HEK293 (cell line): Measurements from ENCODE around the gene FAM3C.

Experiments used
- BCL11B ChIP-seq: fragments of 450-650 bp; formaldehyde crosslinking; IDR thresholded peaks from 2 replicates; pipeline ENCODE4 v1.5.1; 2016; ENCODE audit warnings: low read depth, missing biosample characterization, missing genetic modification characterization
- FEZF1 ChIP-seq: fragments of 450-650 bp; formaldehyde crosslinking; IDR thresholded peaks from 2 replicates; pipeline ENCODE4 v1.5.1; 2016; ENCODE audit warnings: missing biosample characterization, missing genetic modification characterization
- GLIS2 ChIP-seq: fragments of 450-650 bp; formaldehyde crosslinking; IDR thresholded peaks from 2 replicates; pipeline ENCODE4 v1.5.1; 2016; ENCODE audit warnings: missing biosample characterization, missing genetic modification characterization
- SCRT1 ChIP-seq: fragments of 450-650 bp; formaldehyde crosslinking; IDR thresholded peaks from 2 replicates; pipeline ENCODE4 v1.5.1; 2016; ENCODE audit warnings: missing biosample characterization, missing genetic modification characterization, borderline replicate concordance
- SP3 ChIP-seq: fragments of 450-650 bp; formaldehyde crosslinking; IDR thresholded peaks from 2 replicates; pipeline ENCODE4 v1.5.1; 2016; ENCODE audit warnings: missing biosample characterization, missing genetic modification characterization
- SP7 ChIP-seq: fragments of 450-650 bp; formaldehyde crosslinking; IDR thresholded peaks from 2 replicates; pipeline ENCODE4 v1.5.1; 2016; ENCODE audit warnings: missing biosample characterization, missing genetic modification characterization
- ZNF133 ChIP-seq: fragments of 450-650 bp; formaldehyde crosslinking; IDR thresholded peaks from 2 replicates; pipeline ENCODE4 v1.5.1; 2016; ENCODE audit warnings: missing biosample characterization, missing genetic modification characterization
- ZNF169 ChIP-seq: fragments of 450-650 bp; formaldehyde crosslinking; IDR thresholded peaks from 2 replicates; pipeline ENCODE4 v1.5.1; 2016; ENCODE audit warnings: missing biosample characterization, missing genetic modification characterization
- ZNF2 ChIP-seq: fragments of 450-650 bp; formaldehyde crosslinking; IDR thresholded peaks from 2 replicates; pipeline ENCODE4 v1.5.1; 2016; ENCODE audit warnings: missing biosample characterization, missing genetic modification characterization
- ZNF239 ChIP-seq: fragments of 450-650 bp; formaldehyde crosslinking; IDR thresholded peaks from 2 replicates; pipeline ENCODE4 v1.5.1; 2016; ENCODE audit warnings: missing biosample characterization, missing genetic modification characterization
- ZNF24 ChIP-seq: fragments of 450-650 bp; formaldehyde crosslinking; IDR thresholded peaks from 2 replicates; pipeline ENCODE4 v1.5.1; 2016; ENCODE audit warnings: missing biosample characterization, missing genetic modification characterization
- ZNF324 ChIP-seq: fragments of 450-650 bp; formaldehyde crosslinking; IDR thresholded peaks from 2 replicates; pipeline ENCODE4 v1.5.1; 2016; ENCODE audit warnings: missing biosample characterization, missing genetic modification characterization
- ZNF366 ChIP-seq: fragments of 450-650 bp; formaldehyde crosslinking; conservative IDR thresholded peaks from 2 replicates; pipeline ENCODE4 v1.5.1; 2016; ENCODE audit warnings: missing biosample characterization, missing genetic modification characterization
- ZNF398 ChIP-seq: fragments of 450-650 bp; formaldehyde crosslinking; IDR thresholded peaks from 2 replicates; pipeline ENCODE4 v1.5.1; 2017; ENCODE audit warnings: missing biosample characterization, missing genetic modification characterization
- ZNF416 ChIP-seq: fragments of 450-650 bp; formaldehyde crosslinking; IDR thresholded peaks from 2 replicates; pipeline ENCODE4 v1.5.1; 2016; ENCODE audit warnings: missing biosample characterization, missing genetic modification characterization
- ZNF423 ChIP-seq: fragments of 450-650 bp; formaldehyde crosslinking; IDR thresholded peaks from 2 replicates; pipeline ENCODE4 v1.5.1; 2016; ENCODE audit warnings: missing biosample characterization, missing genetic modification characterization
- ZNF449 ChIP-seq: fragments of 450-650 bp; formaldehyde crosslinking; IDR thresholded peaks from 2 replicates; pipeline ENCODE4 v1.5.1; 2017; ENCODE audit warnings: missing biosample characterization, mild to moderate bottlenecking, missing genetic modification characterization, moderate library complexity
- ZNF544 ChIP-seq: fragments of 450-650 bp; formaldehyde crosslinking; IDR thresholded peaks from 2 replicates; pipeline ENCODE4 v1.5.0; 2017; ENCODE audit warnings: missing biosample characterization, missing genetic modification characterization
- ZNF621 ChIP-seq: fragments of 450-650 bp; formaldehyde crosslinking; IDR thresholded peaks from 2 replicates; pipeline ENCODE4 v1.5.1; 2017; ENCODE audit warnings: missing biosample characterization, missing genetic modification characterization
- ZNF626 ChIP-seq: fragments of 450-650 bp; sonication (Bioruptor Pico); formaldehyde crosslinking; IDR thresholded peaks from 2 replicates; pipeline ENCODE4 v1.5.1; 2018; ENCODE audit warnings: missing biosample characterization, missing genetic modification characterization, inconsistent platforms
- ZNF677 ChIP-seq: fragments of 450-650 bp; IDR thresholded peaks from 2 replicates; pipeline ENCODE4 v1.5.0; 2018; ENCODE audit warnings: missing biosample characterization, mild to moderate bottlenecking, missing genetic modification characterization, moderate library complexity
- ZNF701 ChIP-seq: fragments of 450-650 bp; formaldehyde crosslinking; IDR thresholded peaks from 2 replicates; pipeline ENCODE4 v1.5.1; 2016; ENCODE audit warnings: missing biosample characterization, missing genetic modification characterization
- ZNF707 ChIP-seq: fragments of 450-650 bp; formaldehyde crosslinking; IDR thresholded peaks from 2 replicates; pipeline ENCODE4 v1.5.1; 2016; ENCODE audit warnings: missing biosample characterization, missing genetic modification characterization
- ZSCAN16 ChIP-seq: fragments of 450-650 bp; formaldehyde crosslinking; IDR thresholded peaks from 2 replicates; pipeline ENCODE4 v1.5.1; 2016; ENCODE audit warnings: missing biosample characterization, missing genetic modification characterization
- TF ChIP-seq, protein P1 (sequence below): fragments of 450-650 bp; formaldehyde crosslinking; optimal IDR thresholded peaks from 2 replicates; pipeline ENCODE3; 2016; ENCODE audit warnings: missing biosample characterization, mild to moderate bottlenecking, missing genetic modification characterization
- TF ChIP-seq, protein P2 (sequence below): fragments of 450-650 bp; formaldehyde crosslinking; IDR thresholded peaks from 2 replicates; pipeline ENCODE4 v1.5.1; 2016; ENCODE audit warnings: missing biosample characterization, missing genetic modification characterization
- TF ChIP-seq, protein P3 (sequence below): fragments of 450-650 bp; IDR thresholded peaks from 2 replicates; pipeline ENCODE4 v1.5.1; 2018; ENCODE audit warnings: missing biosample characterization, mild to moderate bottlenecking, missing genetic modification characterization
- TF ChIP-seq, protein P4 (sequence below): fragments of 450-650 bp; formaldehyde crosslinking; IDR thresholded peaks from 2 replicates; pipeline ENCODE4 v1.5.1; 2017; ENCODE audit warnings: missing biosample characterization, missing genetic modification characterization

FAM3C gene

GRCh38 chr7:121313793-121314676, 82.1 kb downstream of the FAM3C start (continued):
- TF ChIP-seq ZNF24 (tag by site-specific recombination) (peak; percentile 76), ZNF239 (tag by site-specific recombination) (0 out of 2 replicates have a peak, but pooled peaks have one; percentile 13), ZNF133 (tag by site-specific recombination) (no peak), ZNF677 (tag by site-specific recombination) (no peak), SCRT1 (tag by site-specific recombination) (peak; percentile 84), ZNF2 (tag by site-specific recombination) (peak; percentile 79), ZNF449 (tag by site-specific recombination) (peak; percentile 51; the same call in 1 of the 2 replicates), FEZF1 (tag by site-specific recombination) (peak; percentile 99), ZNF701 (tag by site-specific recombination) (no peak), SP7 (peak; percentile 99), BCL11B (tag by site-specific recombination) (0 out of 2 replicates have a peak, but pooled peaks have one; percentile 13), ZNF169 (tag by site-specific recombination) (no peak), GLIS2 (tag by site-specific recombination) (no peak), ZNF626 (peak; percentile 53; the same call in 1 of the 2 replicates), ZNF366 (tag by site-specific recombination) (peak; percentile 95), ZNF416 (tag by site-specific recombination) (no peak), ZNF707 (no peak), ZNF423 (peak; percentile 74), ZNF398 (tag by site-specific recombination) (0 out of 2 replicates have a peak, but pooled peaks have one; percentile 27), ZSCAN16 (tag by site-specific recombination) (peak; percentile 91), SP3 (tag by site-specific recombination) (no peak), ZNF544 (tag by site-specific recombination) (no peak), ZNF621 (no peak), ZNF324 (tag by site-specific recombination) (peak; percentile 58; the same call in 1 of the 2 replicates)
- TF ChIP-seq, protein P1, sequence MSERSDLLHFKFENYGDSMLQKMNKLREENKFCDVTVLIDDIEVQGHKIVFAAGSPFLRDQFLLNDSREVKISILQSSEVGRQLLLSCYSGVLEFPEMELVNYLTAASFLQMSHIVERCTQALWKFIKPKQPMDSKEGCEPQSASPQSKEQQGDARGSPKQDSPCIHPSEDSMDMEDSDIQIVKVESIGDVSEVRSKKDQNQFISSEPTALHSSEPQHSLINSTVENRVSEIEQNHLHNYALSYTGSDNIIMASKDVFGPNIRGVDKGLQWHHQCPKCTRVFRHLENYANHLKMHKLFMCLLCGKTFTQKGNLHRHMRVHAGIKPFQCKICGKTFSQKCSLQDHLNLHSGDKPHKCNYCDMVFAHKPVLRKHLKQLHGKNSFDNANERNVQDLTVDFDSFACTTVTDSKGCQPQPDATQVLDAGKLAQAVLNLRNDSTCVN, result no peak
- TF ChIP-seq, protein P2, sequence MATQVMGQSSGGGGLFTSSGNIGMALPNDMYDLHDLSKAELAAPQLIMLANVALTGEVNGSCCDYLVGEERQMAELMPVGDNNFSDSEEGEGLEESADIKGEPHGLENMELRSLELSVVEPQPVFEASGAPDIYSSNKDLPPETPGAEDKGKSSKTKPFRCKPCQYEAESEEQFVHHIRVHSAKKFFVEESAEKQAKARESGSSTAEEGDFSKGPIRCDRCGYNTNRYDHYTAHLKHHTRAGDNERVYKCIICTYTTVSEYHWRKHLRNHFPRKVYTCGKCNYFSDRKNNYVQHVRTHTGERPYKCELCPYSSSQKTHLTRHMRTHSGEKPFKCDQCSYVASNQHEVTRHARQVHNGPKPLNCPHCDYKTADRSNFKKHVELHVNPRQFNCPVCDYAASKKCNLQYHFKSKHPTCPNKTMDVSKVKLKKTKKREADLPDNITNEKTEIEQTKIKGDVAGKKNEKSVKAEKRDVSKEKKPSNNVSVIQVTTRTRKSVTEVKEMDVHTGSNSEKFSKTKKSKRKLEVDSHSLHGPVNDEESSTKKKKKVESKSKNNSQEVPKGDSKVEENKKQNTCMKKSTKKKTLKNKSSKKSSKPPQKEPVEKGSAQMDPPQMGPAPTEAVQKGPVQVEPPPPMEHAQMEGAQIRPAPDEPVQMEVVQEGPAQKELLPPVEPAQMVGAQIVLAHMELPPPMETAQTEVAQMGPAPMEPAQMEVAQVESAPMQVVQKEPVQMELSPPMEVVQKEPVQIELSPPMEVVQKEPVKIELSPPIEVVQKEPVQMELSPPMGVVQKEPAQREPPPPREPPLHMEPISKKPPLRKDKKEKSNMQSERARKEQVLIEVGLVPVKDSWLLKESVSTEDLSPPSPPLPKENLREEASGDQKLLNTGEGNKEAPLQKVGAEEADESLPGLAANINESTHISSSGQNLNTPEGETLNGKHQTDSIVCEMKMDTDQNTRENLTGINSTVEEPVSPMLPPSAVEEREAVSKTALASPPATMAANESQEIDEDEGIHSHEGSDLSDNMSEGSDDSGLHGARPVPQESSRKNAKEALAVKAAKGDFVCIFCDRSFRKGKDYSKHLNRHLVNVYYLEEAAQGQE (tag by site-specific recombination), result no peak
- TF ChIP-seq, protein P3, sequence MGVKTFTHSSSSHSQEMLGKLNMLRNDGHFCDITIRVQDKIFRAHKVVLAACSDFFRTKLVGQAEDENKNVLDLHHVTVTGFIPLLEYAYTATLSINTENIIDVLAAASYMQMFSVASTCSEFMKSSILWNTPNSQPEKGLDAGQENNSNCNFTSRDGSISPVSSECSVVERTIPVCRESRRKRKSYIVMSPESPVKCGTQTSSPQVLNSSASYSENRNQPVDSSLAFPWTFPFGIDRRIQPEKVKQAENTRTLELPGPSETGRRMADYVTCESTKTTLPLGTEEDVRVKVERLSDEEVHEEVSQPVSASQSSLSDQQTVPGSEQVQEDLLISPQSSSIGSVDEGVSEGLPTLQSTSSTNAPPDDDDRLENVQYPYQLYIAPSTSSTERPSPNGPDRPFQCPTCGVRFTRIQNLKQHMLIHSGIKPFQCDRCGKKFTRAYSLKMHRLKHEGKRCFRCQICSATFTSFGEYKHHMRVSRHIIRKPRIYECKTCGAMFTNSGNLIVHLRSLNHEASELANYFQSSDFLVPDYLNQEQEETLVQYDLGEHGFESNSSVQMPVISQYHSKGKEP (tag by site-specific recombination), result peak; percentile 90
- TF ChIP-seq, protein P4, sequence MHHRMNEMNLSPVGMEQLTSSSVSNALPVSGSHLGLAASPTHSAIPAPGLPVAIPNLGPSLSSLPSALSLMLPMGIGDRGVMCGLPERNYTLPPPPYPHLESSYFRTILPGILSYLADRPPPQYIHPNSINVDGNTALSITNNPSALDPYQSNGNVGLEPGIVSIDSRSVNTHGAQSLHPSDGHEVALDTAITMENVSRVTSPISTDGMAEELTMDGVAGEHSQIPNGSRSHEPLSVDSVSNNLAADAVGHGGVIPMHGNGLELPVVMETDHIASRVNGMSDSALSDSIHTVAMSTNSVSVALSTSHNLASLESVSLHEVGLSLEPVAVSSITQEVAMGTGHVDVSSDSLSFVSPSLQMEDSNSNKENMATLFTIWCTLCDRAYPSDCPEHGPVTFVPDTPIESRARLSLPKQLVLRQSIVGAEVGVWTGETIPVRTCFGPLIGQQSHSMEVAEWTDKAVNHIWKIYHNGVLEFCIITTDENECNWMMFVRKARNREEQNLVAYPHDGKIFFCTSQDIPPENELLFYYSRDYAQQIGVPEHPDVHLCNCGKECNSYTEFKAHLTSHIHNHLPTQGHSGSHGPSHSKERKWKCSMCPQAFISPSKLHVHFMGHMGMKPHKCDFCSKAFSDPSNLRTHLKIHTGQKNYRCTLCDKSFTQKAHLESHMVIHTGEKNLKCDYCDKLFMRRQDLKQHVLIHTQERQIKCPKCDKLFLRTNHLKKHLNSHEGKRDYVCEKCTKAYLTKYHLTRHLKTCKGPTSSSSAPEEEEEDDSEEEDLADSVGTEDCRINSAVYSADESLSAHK (tag by site-specific recombination), result peak; percentile 90
